ENCODE results near the gene HCLS1. TPM values are rescaled to one million over a fixed set of nuclear protein-coding genes. Genes with fewer than 3 reads are reported as not detected.

The HCLS1 gene
- total and polyA plus RNA-seq, 2 donors from 2014 or later = 11.7 to 102 TPM

- no peaks in the 10 kb centered on the region for H3K9me3 ChIP-seq (ENCODE audit: control insufficient read depth in 2 of 3, insufficient read depth in 1 of 3, low read length in 3 of 3)
- DNase-seq (no peak), FAIRE-seq (no peak)
- no peak overlapping the region for H3K4me3 ChIP-seq (ENCODE audit: low read length in 3 of 3)
- intact Hi-C loops (cut with DNase I) = no loop called here
- H3K27ac ChIP-seq (ENCODE audit: low read depth in 2 of 2, low read length in 2 of 2) = no peak overlapping the region
- no peak for TF ChIP-seq CTCF (IDR thresholded peaks at IDR 0.05; ENCODE audit: borderline replicate concordance, extremely low read depth, insufficient read depth)
- H3K36me3 ChIP-seq (ENCODE audit: control insufficient read depth in 2 of 3, insufficient read depth in 3 of 3, low read length in 3 of 3) = peaks cover 15 to 53% (median 49%) of the 10 kb centered on the region in 3 donors
- H3K27me3 ChIP-seq (ENCODE audit: control insufficient read depth, insufficient read depth, low read length) = no peaks in the 10 kb centered on the region
- no peak overlapping the region for H3K9ac ChIP-seq (ENCODE audit: low read length in 3 of 3)
- H3K4me1 ChIP-seq (ENCODE audit: control insufficient read depth in 2 of 3, insufficient read depth in 2 of 3, low read depth in 1 of 3, low read length in 3 of 3) = no peaks in the 10 kb centered on the region
Observed at GRCh38 chr3:121665488-121665887, 4.8 kb upstream of the HCLS1 start.

- Histone ChIP-seq H3K4me3 (ENCODE audit: low read length in 3 of 3) (no peak overlapping the region), H3K27me3 (ENCODE audit: control insufficient read depth, insufficient read depth, low read length) (no peaks in the 10 kb centered on the region), H3K27ac (ENCODE audit: low read depth in 2 of 2, low read length in 2 of 2) (no peak overlapping the region), H3K9me3 (ENCODE audit: control insufficient read depth in 2 of 3, insufficient read depth in 1 of 3, low read length in 3 of 3) (no peaks in the 10 kb centered on the region), H3K4me1 (ENCODE audit: control insufficient read depth in 2 of 3, insufficient read depth in 2 of 3, low read depth in 1 of 3, low read length in 3 of 3) (peaks cover 0 to 2% (median 0%) of the 10 kb centered on the region in 3 donors), H3K36me3 (ENCODE audit: control insufficient read depth in 2 of 3, insufficient read depth in 3 of 3, low read length in 3 of 3) (peaks cover 12 to 44% (median 43%) of the 10 kb centered on the region in 3 donors), H3K9ac (ENCODE audit: low read length in 3 of 3) (no peak overlapping the region)
- DNase-seq (no peak), FAIRE-seq (no peak)
- intact Hi-C loops (cut with DNase I) = no loop called here
- no peak for TF ChIP-seq CTCF (IDR thresholded peaks at IDR 0.05; ENCODE audit: borderline replicate concordance, extremely low read depth, insufficient read depth)
Observed at GRCh38 chr3:121663171-121663847, 2.6 kb upstream of the HCLS1 start.

GRCh38 chr3:121662742-121663141, 2.0 kb upstream of the HCLS1 start:
- Histone ChIP-seq H3K36me3 (ENCODE audit: control insufficient read depth in 2 of 3, insufficient read depth in 3 of 3, low read length in 3 of 3) (peaks cover 12 to 40% (median 39%) of the 10 kb centered on the region in 3 donors), H3K9me3 (ENCODE audit: control insufficient read depth in 2 of 3, insufficient read depth in 1 of 3, low read length in 3 of 3) (no peaks in the 10 kb centered on the region), H3K4me3 (ENCODE audit: low read length in 3 of 3) (no peak overlapping the region), H3K9ac (ENCODE audit: low read length in 3 of 3) (no peak overlapping the region), H3K27me3 (ENCODE audit: control insufficient read depth, insufficient read depth, low read length) (no peaks in the 10 kb centered on the region), H3K27ac (ENCODE audit: low read depth in 2 of 2, low read length in 2 of 2) (no peak overlapping the region), H3K4me1 (ENCODE audit: control insufficient read depth in 2 of 3, insufficient read depth in 2 of 3, low read depth in 1 of 3, low read length in 3 of 3) (peaks cover 0 to 2% (median 0%) of the 10 kb centered on the region in 3 donors)
- DNase-seq = no peak
- no peak for FAIRE-seq
- intact Hi-C loops (cut with DNase I) = no loop called here
- TF ChIP-seq CTCF (IDR thresholded peaks at IDR 0.05; ENCODE audit: borderline replicate concordance, extremely low read depth, insufficient read depth) = no peak
